ENCODE results near the gene CERCAM. TPM values are rescaled to one million over a fixed set of nuclear protein-coding genes. Genes with fewer than 3 reads are reported as not detected.

CERCAM gene
- total and polyA plus RNA-seq, 7 donors: 1.7 to 6.5 (median 2.5) TPM

- Histone ChIP-seq H3K4me3 (no peak overlapping the region), H3K9me3 (no peaks in the 10 kb centered on the region), H3K36me3 (ENCODE audit: insufficient read depth in 1 of 2, low read depth in 1 of 2) (no peaks in the 10 kb centered on the region), H3K27me3 (ENCODE audit: insufficient read depth in 3 of 3, low read length in 2 of 3) (no peaks in the 10 kb centered on the region), H3K27ac (no peak overlapping the region), H3K4me1 (no peaks in the 10 kb centered on the region)
- WGBS, 3 donors: 90 to 92% (median 91%) methylated on average over 8 of the region's 8 CpGs
- TF ChIP-seq, protein P1, sequence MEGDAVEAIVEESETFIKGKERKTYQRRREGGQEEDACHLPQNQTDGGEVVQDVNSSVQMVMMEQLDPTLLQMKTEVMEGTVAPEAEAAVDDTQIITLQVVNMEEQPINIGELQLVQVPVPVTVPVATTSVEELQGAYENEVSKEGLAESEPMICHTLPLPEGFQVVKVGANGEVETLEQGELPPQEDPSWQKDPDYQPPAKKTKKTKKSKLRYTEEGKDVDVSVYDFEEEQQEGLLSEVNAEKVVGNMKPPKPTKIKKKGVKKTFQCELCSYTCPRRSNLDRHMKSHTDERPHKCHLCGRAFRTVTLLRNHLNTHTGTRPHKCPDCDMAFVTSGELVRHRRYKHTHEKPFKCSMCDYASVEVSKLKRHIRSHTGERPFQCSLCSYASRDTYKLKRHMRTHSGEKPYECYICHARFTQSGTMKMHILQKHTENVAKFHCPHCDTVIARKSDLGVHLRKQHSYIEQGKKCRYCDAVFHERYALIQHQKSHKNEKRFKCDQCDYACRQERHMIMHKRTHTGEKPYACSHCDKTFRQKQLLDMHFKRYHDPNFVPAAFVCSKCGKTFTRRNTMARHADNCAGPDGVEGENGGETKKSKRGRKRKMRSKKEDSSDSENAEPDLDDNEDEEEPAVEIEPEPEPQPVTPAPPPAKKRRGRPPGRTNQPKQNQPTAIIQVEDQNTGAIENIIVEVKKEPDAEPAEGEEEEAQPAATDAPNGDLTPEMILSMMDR (IDR thresholded peaks at IDR 0.05): no peak
- DNase-seq (no peak), ATAC-seq (no peak)
- intact Hi-C loops (cut with DNase I): no loop called here
Observed at GRCh38 chr9:128431207-128431606, 10.6 kb downstream of the CERCAM start.

GRCh38 chr9:128434340-128434739 lies 13.7 kb downstream of the CERCAM start:
- WGBS, 3 donors: 83 to 91% (median 89%) methylated on average over 17 of the region's 17 CpGs
- H3K9me3 ChIP-seq: no peaks in the 10 kb centered on the region
- no peaks in the 10 kb centered on the region for H3K27me3 ChIP-seq (ENCODE audit: insufficient read depth in 3 of 3, low read length in 2 of 3)
- ATAC-seq (no peak), DNase-seq (no peak)
- no peak overlapping the region for H3K4me3 ChIP-seq
- no peaks in the 10 kb centered on the region for H3K36me3 ChIP-seq (ENCODE audit: insufficient read depth in 1 of 2, low read depth in 1 of 2)
- H3K4me1 ChIP-seq: no peaks in the 10 kb centered on the region
- intact Hi-C loops (cut with DNase I): no loop called here
- H3K27ac ChIP-seq: no peak overlapping the region
- TF ChIP-seq, protein P1 (IDR thresholded peaks at IDR 0.05): no peak

GRCh38 chr9:128435611-128436010 lies 15.0 kb downstream of the CERCAM start:
- intact Hi-C loops (cut with DNase I): no loop called here
- no peaks in the 10 kb centered on the region for H3K36me3 ChIP-seq (ENCODE audit: insufficient read depth in 1 of 2, low read depth in 1 of 2)
- no peak for ATAC-seq
- WGBS, 3 donors: 90 to 92% (median 91%) methylated on average over 18 of the region's 18 CpGs
- no peak overlapping the region for H3K27ac ChIP-seq
- no peak for DNase-seq
- no peaks in the 10 kb centered on the region for H3K27me3 ChIP-seq (ENCODE audit: insufficient read depth in 3 of 3, low read length in 2 of 3)
- no peaks in the 10 kb centered on the region for H3K9me3 ChIP-seq
- H3K4me3 ChIP-seq: no peak overlapping the region
- no peaks in the 10 kb centered on the region for H3K4me1 ChIP-seq
- TF ChIP-seq, protein P1 (IDR thresholded peaks at IDR 0.05): no peak

DNA sequence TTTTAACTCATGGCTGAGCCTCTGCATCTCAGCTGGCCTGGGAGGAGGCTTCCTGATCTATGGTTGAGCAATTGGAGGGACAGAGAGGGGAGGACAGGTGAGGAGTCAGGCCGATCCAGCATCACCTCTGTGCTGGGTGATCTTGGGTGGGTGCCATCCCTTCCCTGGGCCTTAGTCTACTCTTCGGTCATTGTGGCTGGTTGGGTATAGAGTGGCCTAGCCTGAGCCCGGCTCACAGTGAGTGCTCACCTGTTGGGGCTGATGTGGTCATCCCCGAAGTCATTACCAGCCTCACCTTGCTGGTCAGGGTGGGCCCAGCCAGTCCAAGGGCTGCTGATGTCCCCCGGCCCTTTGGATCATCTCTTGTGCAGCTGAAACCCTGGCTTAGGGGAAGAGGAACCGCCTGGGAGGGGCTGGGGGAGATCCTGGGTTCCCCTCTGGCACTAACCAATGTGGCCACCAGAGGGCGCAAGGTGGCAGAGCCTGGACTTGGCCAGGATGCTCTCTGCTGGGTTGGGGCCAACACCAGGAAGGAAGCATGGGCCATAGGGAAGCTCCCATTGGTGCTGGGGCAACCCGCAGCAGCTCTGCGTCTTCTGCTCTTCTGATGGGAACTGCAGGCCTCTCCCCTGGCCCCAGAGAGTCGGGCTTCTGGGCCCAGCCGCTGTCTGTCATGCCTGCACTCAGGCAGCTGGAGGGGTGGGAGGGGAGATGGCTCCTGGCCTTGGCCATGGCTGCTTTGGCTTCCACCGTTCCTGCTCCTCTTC lies 17.9 kb downstream of the CERCAM start:
- DNase-seq (peak; percentile 88 to 93), ATAC-seq (peak; percentile 91 to 97 (median 92))
- WGBS, 3 donors: 24 to 28% (median 28%) methylated on average over 12 of the region's 12 CpGs
- Histone ChIP-seq H3K27me3 (ENCODE audit: insufficient read depth in 3 of 3, low read length in 2 of 3) (no peaks in the 10 kb centered on the region), H3K4me3 (no peak overlapping the region), H3K27ac (no peak overlapping the region), H3K4me1 (no peaks in the 10 kb centered on the region), H3K9me3 (no peaks in the 10 kb centered on the region), H3K36me3 (ENCODE audit: insufficient read depth in 1 of 2, low read depth in 1 of 2) (no peaks in the 10 kb centered on the region)
- TF ChIP-seq, protein P1 (IDR thresholded peaks at IDR 0.05): peak; percentile 93
- intact Hi-C loops (cut with DNase I): loop anchor here in 1 of 2 donors (2.0 kb wide), 1 partner anchor 66 kb away; the partner anchor contains the start of gene GLE1

All from psoas muscle (tissue), 8 donors.